Measurements from ENCODE around the gene SEC14L3.

Gene SEC14L3

GRCh38 chr22:30471616-30472318 is at the start of gene SEC14L3:
SEC14L3 (minus strand) TSS chr22:30472017; CDS start chr22:30471958, 59 bp downstream.
- DNase-seq (ENCODE audit: low read depth): no peak

DNA sequence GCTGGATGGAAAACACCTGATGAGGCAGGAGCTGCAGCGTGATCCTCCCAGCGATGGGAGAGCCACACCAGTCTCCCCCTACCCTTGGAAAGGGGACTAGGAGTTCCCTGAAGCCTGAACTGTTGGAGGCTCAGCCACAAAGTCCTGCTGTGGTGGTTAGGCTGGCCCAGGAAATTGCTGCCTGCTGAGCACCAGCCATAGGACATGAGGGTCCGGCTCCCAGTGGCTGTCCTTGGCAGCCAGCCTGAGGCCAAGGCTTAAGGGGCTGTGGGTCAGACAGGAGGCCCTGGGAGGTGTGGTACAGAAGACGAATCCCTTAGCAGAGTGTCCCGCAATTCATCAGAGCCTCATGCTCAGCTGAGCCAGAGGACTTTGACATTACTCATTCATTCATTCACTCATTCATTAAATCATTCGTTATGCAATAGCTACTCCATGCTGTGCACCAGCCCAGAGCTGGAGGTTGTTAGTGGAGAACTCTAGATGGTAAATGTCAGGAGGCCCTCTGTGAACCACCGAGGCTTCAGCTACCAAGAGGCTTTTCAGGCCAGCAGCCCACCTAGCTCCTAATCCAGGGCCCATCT is 48.1 kb upstream of the SEC14L3 start:
- no peak for DNase-seq (ENCODE audit: low read depth)

GRCh38 chr22:30516731-30517130 is 44.9 kb upstream of the SEC14L3 start:
- no peak for DNase-seq (ENCODE audit: low read depth)

DNA sequence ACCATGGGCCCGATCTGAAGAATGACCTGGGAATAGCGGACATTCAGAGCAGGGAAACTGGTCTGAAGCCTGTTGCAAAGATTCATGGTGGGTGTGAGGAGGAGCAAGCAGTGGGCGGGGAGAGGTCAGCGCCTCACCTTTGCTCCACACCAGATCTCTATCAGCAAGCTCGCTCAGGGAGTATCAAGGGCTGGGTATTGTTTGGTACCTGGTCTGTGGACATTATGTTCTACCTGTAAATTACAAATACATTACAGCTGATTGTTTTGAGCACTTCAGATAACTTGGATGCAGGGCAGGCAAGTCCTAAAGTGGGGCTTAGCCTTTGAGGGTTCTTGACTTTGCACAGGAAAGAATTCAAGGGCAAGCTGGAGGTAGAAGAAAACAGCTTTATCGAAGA is 44.5 kb upstream of the SEC14L3 start:
- DNase-seq (ENCODE audit: low read depth): no peak

- no peak for DNase-seq (ENCODE audit: low read depth)
Observed at GRCh38 chr22:30514252-30514651, 42.4 kb upstream of the SEC14L3 start.

DNA sequence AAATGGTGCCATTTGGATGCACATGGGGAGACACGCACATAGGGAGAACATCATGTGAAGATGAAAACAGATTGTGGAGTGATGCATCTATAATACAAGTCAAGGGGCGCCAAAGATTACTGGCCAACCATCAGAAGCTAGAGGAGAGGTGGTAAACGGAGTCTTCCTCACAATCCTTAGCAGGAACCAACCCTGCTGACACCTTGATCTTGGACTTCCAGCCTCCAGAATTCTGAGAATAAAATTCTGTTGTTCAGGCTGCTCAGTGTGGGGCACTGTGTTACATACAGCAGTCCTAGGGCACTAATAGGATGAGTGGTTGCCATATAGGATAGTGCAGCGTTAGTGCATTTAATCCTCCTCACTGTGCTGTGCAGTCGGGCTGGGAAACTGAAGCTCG is 41.6 kb upstream of the SEC14L3 start:
- DNase-seq (ENCODE audit: low read depth): no peak

DNA sequence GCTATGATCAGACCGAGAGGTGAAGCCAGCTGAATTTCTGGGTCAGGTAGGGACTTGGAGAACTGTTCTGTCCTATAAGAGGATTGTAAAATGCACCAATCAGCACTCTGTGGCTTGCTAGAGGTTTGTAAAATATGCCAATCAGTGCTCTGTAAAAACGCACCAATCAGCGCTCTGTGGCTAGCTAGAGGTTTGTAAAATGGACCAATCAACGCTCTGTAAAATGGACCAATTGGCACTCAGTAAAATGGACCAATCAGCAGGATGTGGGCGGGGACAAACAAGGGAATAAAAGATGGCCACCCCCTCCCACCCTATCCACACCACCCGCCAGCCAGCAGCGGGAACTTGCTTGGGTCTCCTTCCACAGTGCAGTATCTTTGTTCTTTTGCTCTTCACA is 40.1 kb upstream of the SEC14L3 start:
- no peak for DNase-seq (ENCODE audit: low read depth)

GRCh38 chr22:30511109-30511508 is 39.3 kb upstream of the SEC14L3 start:
- DNase-seq (ENCODE audit: low read depth): no peak

DNA sequence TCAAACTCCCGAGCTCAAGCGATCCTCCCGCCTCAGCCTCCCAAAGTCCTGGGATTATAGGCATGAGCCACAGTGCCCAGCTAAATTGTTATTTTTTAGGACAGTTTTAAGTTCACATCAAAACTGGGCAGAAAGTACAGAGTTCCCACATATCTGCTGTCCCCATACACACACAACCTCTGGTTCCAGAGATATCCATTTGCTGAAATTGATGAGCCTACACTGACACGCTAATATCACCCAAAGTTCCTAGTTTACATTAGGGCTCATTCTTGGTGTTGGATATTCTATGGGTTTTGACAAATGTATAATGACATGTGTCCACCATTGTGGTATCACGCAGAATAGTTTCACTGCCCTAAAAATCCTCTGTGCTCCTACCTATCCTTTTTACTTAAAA is 36.4 kb upstream of the SEC14L3 start:
- DNase-seq (ENCODE audit: low read depth): no peak

DNA sequence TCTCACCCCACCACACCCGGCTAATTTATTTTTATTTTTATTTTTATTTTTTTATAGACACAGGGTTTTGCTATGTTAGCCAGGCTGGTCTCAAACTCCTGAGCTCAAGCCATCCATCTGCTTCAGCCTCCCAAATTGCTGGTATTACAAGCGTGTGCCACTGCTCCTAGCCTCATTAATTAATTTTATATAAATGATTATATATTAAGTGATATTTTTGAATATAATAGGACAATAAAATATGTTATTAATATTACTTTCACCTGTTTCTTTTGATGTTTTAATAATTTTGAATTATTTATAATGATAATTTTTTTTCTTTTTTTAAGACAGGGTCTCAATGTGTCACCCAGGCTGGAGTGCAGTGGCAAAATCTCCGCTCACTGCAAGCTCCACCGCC is 35.9 kb upstream of the SEC14L3 start:
- DNase-seq (ENCODE audit: low read depth): no peak

DNA sequence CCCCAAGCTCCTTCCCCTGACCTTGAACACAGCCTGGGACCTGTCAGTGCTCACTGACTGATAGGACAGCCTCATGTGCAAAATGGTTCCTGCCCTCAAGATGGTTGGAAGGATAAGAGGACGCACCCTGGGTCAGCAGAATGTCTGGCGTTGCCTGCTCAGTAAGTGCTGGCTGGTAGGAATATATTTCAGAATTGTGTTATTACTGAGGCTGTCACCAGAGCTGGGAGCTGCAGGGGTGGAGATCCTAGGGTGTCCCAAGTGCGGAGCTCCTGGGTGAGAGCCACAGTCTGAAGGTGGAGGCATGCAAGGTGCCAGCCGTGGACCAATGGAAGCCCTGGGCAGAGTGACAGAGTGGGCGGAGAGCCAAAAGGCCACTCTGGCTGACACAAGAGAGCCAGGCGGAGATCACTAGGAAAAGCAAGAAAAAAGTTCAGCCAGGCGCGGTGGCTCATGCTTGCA is 34.7 kb upstream of the SEC14L3 start:
- no peak for DNase-seq (ENCODE audit: low read depth)

DNA sequence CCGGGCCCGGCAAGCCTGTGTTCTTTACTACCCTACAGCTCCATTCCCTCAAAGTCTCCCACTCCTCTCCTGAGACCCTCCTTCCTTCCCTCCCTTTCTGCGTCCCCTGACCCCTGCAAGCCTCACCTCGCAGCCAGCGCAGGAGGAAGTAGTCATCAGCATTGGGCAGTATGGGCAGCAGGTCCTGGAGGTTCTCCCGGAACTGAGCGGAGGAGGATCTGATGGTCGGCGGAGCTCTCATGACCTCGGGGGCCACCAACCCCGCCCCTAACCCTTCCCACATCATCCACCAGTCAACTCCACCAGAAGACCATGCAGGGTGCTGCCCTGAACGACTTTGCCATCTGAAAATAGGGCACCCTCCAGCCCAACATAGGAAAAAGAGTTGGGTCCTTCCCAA is 31.7 kb upstream of the SEC14L3 start:
- DNase-seq (ENCODE audit: low read depth): no peak

DNA sequence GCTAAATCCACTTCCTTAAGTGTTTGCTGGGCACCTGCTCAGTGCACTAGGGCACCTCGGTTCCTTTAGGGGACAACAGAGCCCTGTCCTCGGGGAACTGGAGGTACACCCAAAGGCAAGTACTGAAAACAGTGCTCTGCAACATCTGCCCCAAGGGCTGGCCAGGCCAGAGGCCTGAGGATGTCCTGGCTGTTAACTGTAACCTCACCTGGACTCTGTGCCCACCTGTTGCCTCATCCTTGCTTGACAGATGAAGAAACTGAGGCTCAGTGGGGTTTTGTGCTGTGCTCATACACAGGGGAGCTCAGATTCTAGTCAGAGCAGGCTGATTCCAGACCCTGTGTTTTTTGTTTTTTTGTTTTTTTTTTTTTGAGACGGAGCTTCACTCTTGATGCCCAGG is 31.1 kb upstream of the SEC14L3 start:
- no peak for DNase-seq (ENCODE audit: low read depth)

GRCh38 chr22:30502153-30502552 is 30.3 kb upstream of the SEC14L3 start:
- no peak for DNase-seq (ENCODE audit: low read depth)

GRCh38 chr22:30500628-30501027 is 28.8 kb upstream of the SEC14L3 start:
- DNase-seq (ENCODE audit: low read depth): no peak

- DNase-seq (ENCODE audit: low read depth): no peak
Observed at GRCh38 chr22:30497466-30498150, 25.8 kb upstream of the SEC14L3 start.

DNA sequence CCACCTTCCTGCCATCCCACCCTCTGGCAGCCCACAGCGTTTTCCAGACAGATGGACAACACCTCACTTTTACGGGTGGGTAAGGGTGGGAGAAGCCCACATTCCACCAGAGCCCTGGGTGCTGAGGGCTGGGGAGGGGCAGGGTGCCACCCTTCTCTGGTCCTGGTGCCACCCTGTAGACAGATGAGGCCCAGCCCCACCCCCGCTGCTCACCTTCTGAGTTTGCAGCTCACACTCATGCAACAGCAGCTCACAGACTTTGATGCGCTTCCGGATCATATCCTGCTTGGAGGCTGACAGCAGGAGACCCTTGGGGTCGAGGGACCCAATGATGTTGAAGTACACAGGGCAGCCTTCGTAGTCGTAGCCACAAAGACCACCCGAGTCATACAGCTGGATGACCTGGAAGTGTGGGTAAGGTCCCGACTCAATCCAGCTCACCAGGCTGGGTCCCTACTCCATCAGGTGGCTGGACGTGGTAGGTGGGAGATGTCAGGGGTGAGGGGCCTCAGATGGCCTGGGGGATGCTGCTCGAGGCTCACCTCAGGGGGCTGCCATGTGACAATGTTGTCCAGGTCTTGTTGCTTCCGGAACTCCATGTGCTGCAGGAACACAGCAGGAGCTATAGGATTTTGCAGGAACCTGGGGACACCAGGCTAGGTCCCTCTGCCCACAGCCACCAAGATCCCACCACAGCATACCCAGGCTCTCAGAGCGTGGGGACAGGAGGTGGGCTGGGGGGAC is 23.4 kb upstream of the SEC14L3 start:
- no peak for DNase-seq (ENCODE audit: low read depth)

DNA sequence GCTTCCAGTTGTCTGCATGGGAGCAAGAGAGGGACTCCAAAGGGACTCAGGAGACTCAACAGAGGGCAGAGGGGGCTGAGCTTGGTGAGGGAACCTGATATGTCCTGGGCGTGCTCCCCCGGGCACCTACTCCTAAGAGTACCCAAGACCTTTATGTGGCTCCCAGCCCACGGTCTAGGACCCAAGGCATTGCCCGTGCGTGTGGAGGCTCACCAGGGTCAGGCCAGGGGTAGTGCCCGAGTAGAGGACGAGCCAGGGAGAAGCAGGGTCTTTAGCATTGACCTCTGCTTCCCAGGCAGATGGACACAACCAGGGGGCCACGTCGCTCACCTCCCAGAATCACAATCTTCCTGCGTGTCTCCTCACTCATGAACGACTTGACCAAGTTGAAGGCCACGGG is 20.3 kb upstream of the SEC14L3 start:
- no peak for DNase-seq (ENCODE audit: low read depth)

GRCh38 chr22:30491381-30491780 is 19.6 kb upstream of the SEC14L3 start:
- DNase-seq (ENCODE audit: low read depth): no peak

DNA sequence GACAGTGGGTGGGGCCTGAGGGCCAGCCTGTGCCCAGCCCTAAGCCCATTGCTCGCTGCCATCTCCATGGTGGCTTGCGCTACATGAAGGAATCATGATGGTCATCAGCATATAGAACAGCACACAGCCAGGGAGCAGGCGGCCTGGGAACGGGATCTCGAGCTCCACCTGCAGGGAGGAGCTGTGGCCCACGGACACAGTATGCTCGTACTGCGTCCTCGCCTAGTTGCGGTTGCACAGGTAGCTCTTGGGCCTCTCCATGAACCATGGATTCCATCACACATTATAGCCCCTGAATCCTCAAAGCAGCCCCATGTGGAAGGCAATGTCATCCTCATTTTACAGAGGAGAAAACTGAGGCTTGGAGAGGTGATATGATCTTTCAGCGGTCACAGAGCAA is 18.6 kb upstream of the SEC14L3 start:
- DNase-seq (ENCODE audit: low read depth): no peak

GRCh38 chr22:30488121-30488520 is 16.3 kb upstream of the SEC14L3 start:
- no peak for DNase-seq (ENCODE audit: low read depth)

- DNase-seq (ENCODE audit: low read depth): no peak
Observed at GRCh38 chr22:30486661-30487115, 14.9 kb upstream of the SEC14L3 start.

- no peak for DNase-seq (ENCODE audit: low read depth)
Observed at GRCh38 chr22:30486118-30486517, 14.3 kb upstream of the SEC14L3 start.

Data from stimulated activated CD8-positive, alpha-beta memory T cell treated with anti-CD3 and anti-CD28 coated beads, Interleukin-4, amount 100 ng/mL, for 24 hours (primary cell).